Neural progenitor cell (in vitro differentiated cells): Measurements from ENCODE around the gene NKAIN4.
A peak's percentile ranks its signal among the peaks of the same experiment; 100 is the strongest.

ENCODE experiments used
- EZH2 ChIP-seq: fragments of 200-600 bp; sonication (generic); IDR thresholded peaks from 2 replicates; pipeline ENCODE4 v1.6.1; 2017; ENCODE audit warnings: antibody characterized with exemption, mild to moderate bottlenecking, moderate library complexity
- TF ChIP-seq, protein P1 (sequence below): fragments of 200-600 bp; sonication (generic); IDR thresholded peaks from 2 replicates; pipeline ENCODE4 v1.5.1; 2017; ENCODE audit warnings: antibody characterized with exemption, mild to moderate bottlenecking

DNA sequence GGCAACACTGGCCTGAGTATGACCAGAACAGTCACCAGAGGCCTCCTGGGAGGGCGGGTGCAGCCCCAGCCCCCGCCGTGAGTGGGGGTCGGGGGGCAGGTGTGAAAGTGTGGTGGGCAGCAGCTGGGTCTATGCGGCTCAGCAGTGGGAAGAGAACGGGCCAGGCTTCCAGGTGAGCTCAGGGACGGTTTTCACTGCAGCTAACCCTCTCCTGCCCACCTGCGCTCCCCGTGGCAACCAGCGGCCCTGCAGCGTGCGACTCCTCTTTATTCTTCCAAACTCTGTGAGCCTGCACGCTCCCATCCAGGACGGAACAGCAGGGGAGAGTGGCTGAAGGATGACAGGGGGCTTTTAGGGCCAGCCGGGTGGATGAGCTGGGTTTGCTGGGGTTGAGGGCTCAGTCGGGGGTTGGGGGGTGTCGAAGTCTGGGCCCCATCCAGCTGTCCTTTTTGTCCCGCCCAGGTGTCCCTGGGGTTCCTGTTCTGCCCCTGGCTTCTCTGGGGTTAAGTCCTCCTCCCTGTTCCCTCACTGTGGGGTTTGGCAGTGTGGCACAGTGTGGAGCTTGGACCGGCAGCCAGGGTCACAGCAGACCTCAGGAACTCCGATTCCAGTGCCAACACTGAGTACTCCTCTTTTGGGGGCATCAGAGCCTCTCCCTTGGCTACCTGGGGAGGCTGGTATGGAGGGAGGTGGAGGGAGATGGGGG, 19.4 kb downstream of the NKAIN4 start:
- TF ChIP-seq, protein P1, sequence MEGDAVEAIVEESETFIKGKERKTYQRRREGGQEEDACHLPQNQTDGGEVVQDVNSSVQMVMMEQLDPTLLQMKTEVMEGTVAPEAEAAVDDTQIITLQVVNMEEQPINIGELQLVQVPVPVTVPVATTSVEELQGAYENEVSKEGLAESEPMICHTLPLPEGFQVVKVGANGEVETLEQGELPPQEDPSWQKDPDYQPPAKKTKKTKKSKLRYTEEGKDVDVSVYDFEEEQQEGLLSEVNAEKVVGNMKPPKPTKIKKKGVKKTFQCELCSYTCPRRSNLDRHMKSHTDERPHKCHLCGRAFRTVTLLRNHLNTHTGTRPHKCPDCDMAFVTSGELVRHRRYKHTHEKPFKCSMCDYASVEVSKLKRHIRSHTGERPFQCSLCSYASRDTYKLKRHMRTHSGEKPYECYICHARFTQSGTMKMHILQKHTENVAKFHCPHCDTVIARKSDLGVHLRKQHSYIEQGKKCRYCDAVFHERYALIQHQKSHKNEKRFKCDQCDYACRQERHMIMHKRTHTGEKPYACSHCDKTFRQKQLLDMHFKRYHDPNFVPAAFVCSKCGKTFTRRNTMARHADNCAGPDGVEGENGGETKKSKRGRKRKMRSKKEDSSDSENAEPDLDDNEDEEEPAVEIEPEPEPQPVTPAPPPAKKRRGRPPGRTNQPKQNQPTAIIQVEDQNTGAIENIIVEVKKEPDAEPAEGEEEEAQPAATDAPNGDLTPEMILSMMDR, result peak; percentile 61
- TF ChIP-seq EZH2, result no peak
